SK-N-MC (cell line): Measurements from ENCODE around the gene VAT1L.

ENCODE experiments used
- DNase-seq: peaks from one replicate; pipeline ENCODE4 v3.0.0-alpha.2; 2011; ENCODE audit warnings: low read depth, low spot score
- H3K27ac ChIP-seq: fragments of 200-600 bp; sonication (generic); 2 replicates; pipeline ENCODE4 v1.5.1; 2016; ENCODE audit warnings: mixed run types
- H3K36me3 ChIP-seq: fragments of 200-600 bp; sonication (generic); 2 replicates; pipeline ENCODE4 v1.6.1; 2017; ENCODE audit warnings: antibody characterized with exemption, low read length, mixed read lengths; ENCODE audit not compliant: insufficient read depth
- H3K4me3 ChIP-seq: fragments of 200-600 bp; sonication (generic); 2 replicates; pipeline ENCODE4 v1.5.1; 2016
- H3K9ac ChIP-seq: fragments of 200-600 bp; sonication (generic); 2 replicates; pipeline ENCODE4 v1.8.0; 2017; ENCODE audit warnings: mixed run types, mixed read lengths; ENCODE audit not compliant: insufficient read length
- H3K9me3 ChIP-seq: fragments of 200-600 bp; sonication (generic); 2 replicates; pipeline ENCODE4 v1.6.1; 2017; ENCODE audit warnings: low read depth, mild to moderate bottlenecking, antibody characterized with exemption, low read length, moderate library complexity, mixed read lengths
- EZH2 ChIP-seq: fragments of 200-600 bp; sonication (generic); IDR thresholded peaks from one replicate; pipeline ENCODE4 v1.6.1; 2017; ENCODE audit warnings: antibody characterized with exemption
- FOXP2 ChIP-seq: optimal IDR thresholded peaks from 2 replicates; pipeline ENCODE3; 2011; ENCODE audit warnings: mild to moderate bottlenecking, moderate library complexity; ENCODE audit not compliant: insufficient read depth; ENCODE audit errors: extremely low read length, control extremely low read depth
- POLR2AphosphoS5 ChIP-seq: IDR thresholded peaks from 2 replicates; pipeline ENCODE4 v1.6.1; 2012; ENCODE audit warnings: mild to moderate bottlenecking, low read depth, low read length, borderline replicate concordance

The VAT1L gene

GRCh38 chr16:77843405-77843804, 55.0 kb downstream of the VAT1L start:
- no peaks in the 10 kb centered on the region for H3K36me3 ChIP-seq
- H3K9ac ChIP-seq = no peak overlapping the region
- H3K4me3 ChIP-seq = no peak overlapping the region
- TF ChIP-seq FOXP2 (no peak), EZH2 (no peak), POLR2AphosphoS5 (no peak)
- no peak for DNase-seq
- no peaks in the 10 kb centered on the region for H3K9me3 ChIP-seq
- H3K27ac ChIP-seq = no peak overlapping the region

- Histone ChIP-seq H3K27ac (no peak overlapping the region), H3K36me3 (no peaks in the 10 kb centered on the region), H3K9me3 (no peaks in the 10 kb centered on the region), H3K4me3 (no peak overlapping the region), H3K9ac (no peak overlapping the region)
- no peak for TF ChIP-seq EZH2
- TF ChIP-seq FOXP2 = no peak
- TF ChIP-seq POLR2AphosphoS5 = no peak
- no peak for DNase-seq
These were observed 56.4 kb downstream of the VAT1L start for GRCh38 chr16:77844801-77845200.

- Histone ChIP-seq H3K4me3 (no peak overlapping the region), H3K9me3 (no peaks in the 10 kb centered on the region), H3K27ac (no peak overlapping the region), H3K9ac (no peak overlapping the region), H3K36me3 (no peaks in the 10 kb centered on the region)
- TF ChIP-seq POLR2AphosphoS5 = no peak
- no peak for TF ChIP-seq EZH2
- TF ChIP-seq FOXP2 = no peak
- no peak for DNase-seq
These were observed 61.4 kb downstream of the VAT1L start for GRCh38 chr16:77849646-77850258.

GRCh38 chr16:77850636-77851333, 62.4 kb downstream of the VAT1L start:
- TF ChIP-seq EZH2 = no peak
- no peak for TF ChIP-seq POLR2AphosphoS5
- TF ChIP-seq FOXP2 = no peak
- DNase-seq = no peak
- no peaks in the 10 kb centered on the region for H3K36me3 ChIP-seq

GRCh38 chr16:77853161-77853560, 64.8 kb downstream of the VAT1L start:
- Histone ChIP-seq H3K36me3 (no peaks in the 10 kb centered on the region), H3K9me3 (no peaks in the 10 kb centered on the region), H3K27ac (no peak overlapping the region), H3K4me3 (no peak overlapping the region), H3K9ac (no peak overlapping the region)
- DNase-seq = no peak
- TF ChIP-seq EZH2 (no peak), FOXP2 (no peak), POLR2AphosphoS5 (no peak)

More at GRCh38 chr16:77850636-77851333, 62.4 kb downstream of the VAT1L start:
- Histone ChIP-seq H3K9ac (no peak overlapping the region), H3K9me3 (no peaks in the 10 kb centered on the region), H3K4me3 (no peak overlapping the region), H3K27ac (no peak overlapping the region)

GRCh38 chr16:77856438-77857160, 68.2 kb downstream of the VAT1L start:
- no peak for DNase-seq
- H3K9ac ChIP-seq = no peak overlapping the region
- no peak overlapping the region for H3K27ac ChIP-seq

GRCh38 chr16:77858060-77858459, 69.7 kb downstream of the VAT1L start:
- no peak for TF ChIP-seq EZH2
- no peak for TF ChIP-seq FOXP2
- no peak for TF ChIP-seq POLR2AphosphoS5
- Histone ChIP-seq H3K9ac (no peak overlapping the region), H3K4me3 (no peak overlapping the region), H3K9me3 (no peaks in the 10 kb centered on the region), H3K27ac (no peak overlapping the region), H3K36me3 (no peaks in the 10 kb centered on the region)
- DNase-seq = no peak

More at GRCh38 chr16:77856438-77857160, 68.2 kb downstream of the VAT1L start:
- no peaks in the 10 kb centered on the region for H3K9me3 ChIP-seq
- no peak overlapping the region for H3K4me3 ChIP-seq
- TF ChIP-seq POLR2AphosphoS5 = no peak
- TF ChIP-seq FOXP2 = no peak
- TF ChIP-seq EZH2 = no peak
- no peaks in the 10 kb centered on the region for H3K36me3 ChIP-seq

GRCh38 chr16:77859493-77860232, 71.3 kb downstream of the VAT1L start:
- no peaks in the 10 kb centered on the region for H3K36me3 ChIP-seq
- TF ChIP-seq POLR2AphosphoS5 (no peak), EZH2 (no peak), FOXP2 (no peak)
- H3K9ac ChIP-seq = no peak overlapping the region
- no peaks in the 10 kb centered on the region for H3K9me3 ChIP-seq
- no peak for DNase-seq
- H3K4me3 ChIP-seq = no peak overlapping the region
- no peak overlapping the region for H3K27ac ChIP-seq
